Neural cell (in vitro differentiated cells): ENCODE measurements around the gene SLC1A1.

Experiments used
- POLR2AphosphoS5 ChIP-seq: IDR thresholded peaks from 2 replicates; pipeline ENCODE4 v1.6.1; 2012
- TF ChIP-seq, protein P1 (sequence below): fragments of 450-650 bp; IDR thresholded peaks from 2 replicates; pipeline ENCODE4 v1.5.1; 2014; ENCODE audit warnings: antibody characterized with exemption, mild to moderate bottlenecking, moderate library complexity; ENCODE audit not compliant: poor library complexity, severe bottlenecking

DNA sequence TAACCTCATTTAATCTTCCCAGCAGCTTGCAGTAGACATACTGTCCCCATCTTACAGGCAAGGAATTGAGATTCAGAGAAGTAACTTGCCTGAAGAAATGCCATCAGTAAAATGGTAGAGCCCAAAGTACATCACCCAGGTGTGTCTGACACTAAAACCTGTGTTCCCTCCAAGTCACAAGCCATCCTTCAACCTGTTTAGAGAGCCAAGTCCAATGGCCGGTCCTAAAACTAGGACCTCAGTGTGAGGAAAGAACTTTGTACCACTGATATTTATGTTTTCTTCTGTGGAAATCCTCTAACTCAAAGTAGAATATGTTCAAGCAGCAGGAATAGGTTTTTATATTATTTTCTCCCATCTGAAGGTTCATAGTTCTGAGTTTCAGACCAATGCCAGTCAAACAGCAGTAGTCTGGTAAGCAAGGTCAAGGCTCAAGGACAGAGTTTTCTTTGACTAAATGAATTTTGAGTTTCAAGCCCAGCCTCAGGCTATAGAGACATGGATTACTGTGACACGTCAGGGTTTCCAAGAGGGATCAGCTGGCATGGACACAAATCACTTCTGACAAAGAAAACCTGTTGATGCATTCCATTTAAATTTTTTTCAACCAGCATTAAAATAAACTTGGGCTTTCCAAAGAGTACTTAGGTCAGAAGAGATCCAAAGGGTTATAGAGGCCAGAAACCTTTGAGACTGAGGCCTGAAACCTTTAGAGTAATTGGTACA lies 90.9 kb downstream of the SLC1A1 start:
- TF ChIP-seq POLR2AphosphoS5, result no peak
- TF ChIP-seq, protein P1, sequence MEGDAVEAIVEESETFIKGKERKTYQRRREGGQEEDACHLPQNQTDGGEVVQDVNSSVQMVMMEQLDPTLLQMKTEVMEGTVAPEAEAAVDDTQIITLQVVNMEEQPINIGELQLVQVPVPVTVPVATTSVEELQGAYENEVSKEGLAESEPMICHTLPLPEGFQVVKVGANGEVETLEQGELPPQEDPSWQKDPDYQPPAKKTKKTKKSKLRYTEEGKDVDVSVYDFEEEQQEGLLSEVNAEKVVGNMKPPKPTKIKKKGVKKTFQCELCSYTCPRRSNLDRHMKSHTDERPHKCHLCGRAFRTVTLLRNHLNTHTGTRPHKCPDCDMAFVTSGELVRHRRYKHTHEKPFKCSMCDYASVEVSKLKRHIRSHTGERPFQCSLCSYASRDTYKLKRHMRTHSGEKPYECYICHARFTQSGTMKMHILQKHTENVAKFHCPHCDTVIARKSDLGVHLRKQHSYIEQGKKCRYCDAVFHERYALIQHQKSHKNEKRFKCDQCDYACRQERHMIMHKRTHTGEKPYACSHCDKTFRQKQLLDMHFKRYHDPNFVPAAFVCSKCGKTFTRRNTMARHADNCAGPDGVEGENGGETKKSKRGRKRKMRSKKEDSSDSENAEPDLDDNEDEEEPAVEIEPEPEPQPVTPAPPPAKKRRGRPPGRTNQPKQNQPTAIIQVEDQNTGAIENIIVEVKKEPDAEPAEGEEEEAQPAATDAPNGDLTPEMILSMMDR, result no peak
